Chondrocyte (in vitro differentiated cells): ENCODE data around the gene TSC22D1. TPM values are rescaled to one million over a fixed set of nuclear protein-coding genes. Genes with fewer than 3 reads are reported as not detected.

Experiments
- DNase-seq: peaks from one replicate; pipeline ENCODE4 v3.0.0; 2021; ENCODE audit warnings: mixed read lengths, low spot score
- H3K27ac Mint-ChIP-seq: one replicate; pipeline ENCODE4 v1.8.0; 2021; ENCODE audit warnings: mild to moderate bottlenecking, moderate library complexity, mixed read lengths; ENCODE audit not compliant: unreplicated experiment
- H3K27me3 Mint-ChIP-seq: 2 replicates; pipeline ENCODE4 v1.8.0; 2021; ENCODE audit warnings: low read depth, mixed read lengths
- H3K36me3 Mint-ChIP-seq: 2 replicates; pipeline ENCODE4 v1.8.0; 2021; ENCODE audit warnings: low read depth, mixed read lengths
- H3K4me1 Mint-ChIP-seq: 2 replicates; pipeline ENCODE4 v1.8.0; 2021; ENCODE audit warnings: low read depth, mild to moderate bottlenecking, mixed read lengths
- H3K4me3 Mint-ChIP-seq: one replicate; pipeline ENCODE4 v1.8.0; 2021; ENCODE audit warnings: mild to moderate bottlenecking, moderate library complexity, mixed read lengths; ENCODE audit not compliant: unreplicated experiment
- H3K9me3 Mint-ChIP-seq: 2 replicates; pipeline ENCODE4 v1.8.0; 2021; ENCODE audit warnings: low read depth, mixed read lengths
- CTCF ChIP-seq: fragments of 200-600 bp; sonication (generic); IDR thresholded peaks from 2 replicates; pipeline ENCODE4 v1.5.0; 2021; ENCODE audit warnings: antibody characterized with exemption, mild to moderate bottlenecking, moderate library complexity
- total RNA-seq: library from RNA; stranded (reverse); gene quantifications from 3 replicates; pipeline ENCODE4 v1.2.1, GENCODE V29; 2021

TSC22D1 gene
- total RNA-seq, 1 donor from 2014 or later: 125 TPM

GRCh38 chr13:44436589-44437337, 139.4 kb downstream of the TSC22D1 start:
- Mint-ChIP-seq H3K27me3 (no peaks in the 10 kb centered on the region), H3K4me1 (peaks cover 59% of the 10 kb centered on the region), H3K36me3 (peaks cover 13% of the 10 kb centered on the region), H3K4me3 (peak overlapping the region; percentile 77), H3K27ac (peak overlapping the region; percentile 95), H3K9me3 (no peaks in the 10 kb centered on the region)
- peak; percentile 97 for DNase-seq
- TF ChIP-seq CTCF: peak; percentile 12

- Mint-ChIP-seq H3K36me3 (peaks cover 13% of the 10 kb centered on the region), H3K4me1 (peaks cover 58% of the 10 kb centered on the region), H3K27ac (peak overlapping the region; percentile 95), H3K9me3 (no peaks in the 10 kb centered on the region), H3K27me3 (no peaks in the 10 kb centered on the region), H3K4me3 (peak overlapping the region; percentile 77)
- DNase-seq: no peak
- TF ChIP-seq CTCF: no peak
Observed at GRCh38 chr13:44435919-44436510, 140.1 kb downstream of the TSC22D1 start.

GRCh38 chr13:44435142-44435918, 140.8 kb downstream of the TSC22D1 start:
- H3K4me3 Mint-ChIP-seq: peak overlapping the region; percentile 77
- peaks cover 13% of the 10 kb centered on the region for H3K36me3 Mint-ChIP-seq
- H3K27ac Mint-ChIP-seq: peak overlapping the region; percentile 95
- H3K4me1 Mint-ChIP-seq: peaks cover 53% of the 10 kb centered on the region
- no peak for DNase-seq
- H3K9me3 Mint-ChIP-seq: no peaks in the 10 kb centered on the region
- no peaks in the 10 kb centered on the region for H3K27me3 Mint-ChIP-seq
- TF ChIP-seq CTCF: peak; percentile 20

- no peak for DNase-seq
- TF ChIP-seq CTCF: no peak
- peak overlapping the region; percentile 95 for H3K27ac Mint-ChIP-seq
- H3K36me3 Mint-ChIP-seq: peaks cover 13% of the 10 kb centered on the region
- H3K4me1 Mint-ChIP-seq: peaks cover 51% of the 10 kb centered on the region
- no peaks in the 10 kb centered on the region for H3K9me3 Mint-ChIP-seq
- peak overlapping the region; percentile 77 for H3K4me3 Mint-ChIP-seq
- H3K27me3 Mint-ChIP-seq: no peaks in the 10 kb centered on the region
Observed at GRCh38 chr13:44434766-44435141, 141.4 kb downstream of the TSC22D1 start.
